ENCODE data around the gene CD300A.
"Not testable (repeated sequence)": the region's sequence is repeated elsewhere in the genome, so short reads cannot be mapped to it uniquely, and the experiment has no call there.

The CD300A gene

DNA sequence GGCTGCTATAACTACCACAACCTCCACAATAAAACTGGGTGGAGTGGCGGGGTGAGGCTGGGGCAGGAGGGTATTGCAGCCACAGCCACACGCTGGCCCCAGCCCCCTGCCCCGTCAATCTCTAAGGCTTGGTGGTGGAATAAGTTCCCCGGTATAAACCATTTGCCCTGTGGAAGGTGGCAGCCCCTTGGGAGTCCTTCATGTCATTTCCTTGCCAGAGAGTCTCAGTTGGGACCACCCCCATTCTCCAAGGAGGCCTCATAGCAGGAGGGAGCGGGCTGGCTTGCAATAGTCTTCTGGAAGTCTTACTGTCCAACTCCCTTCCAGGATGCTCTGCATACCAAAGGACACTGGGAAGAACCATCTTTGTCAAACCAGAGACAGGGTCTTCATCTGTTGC, 19.4 kb downstream of the CD300A start:
- DNase-seq: no peak

DNA sequence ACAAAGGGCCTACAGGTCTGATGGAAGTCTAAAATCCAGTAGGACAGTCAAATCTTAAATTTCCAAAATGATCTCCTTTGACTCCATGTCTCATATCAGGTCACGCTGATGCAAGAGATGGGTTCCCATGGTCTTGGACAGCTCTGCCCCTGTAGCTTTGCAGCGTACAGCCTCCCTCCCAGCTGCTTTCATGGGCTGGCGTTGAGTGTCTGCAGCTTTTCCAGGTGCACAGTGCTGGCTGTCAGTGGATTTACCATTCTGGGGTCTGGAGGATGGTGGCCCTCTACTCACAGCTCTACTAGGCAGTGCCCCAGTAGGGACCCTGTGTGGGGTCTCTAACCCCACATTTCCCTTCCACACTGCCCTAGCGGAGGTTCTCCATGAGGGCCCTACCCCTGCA, 21.8 kb downstream of the CD300A start:
- not testable (repeated sequence) for DNase-seq

DNA sequence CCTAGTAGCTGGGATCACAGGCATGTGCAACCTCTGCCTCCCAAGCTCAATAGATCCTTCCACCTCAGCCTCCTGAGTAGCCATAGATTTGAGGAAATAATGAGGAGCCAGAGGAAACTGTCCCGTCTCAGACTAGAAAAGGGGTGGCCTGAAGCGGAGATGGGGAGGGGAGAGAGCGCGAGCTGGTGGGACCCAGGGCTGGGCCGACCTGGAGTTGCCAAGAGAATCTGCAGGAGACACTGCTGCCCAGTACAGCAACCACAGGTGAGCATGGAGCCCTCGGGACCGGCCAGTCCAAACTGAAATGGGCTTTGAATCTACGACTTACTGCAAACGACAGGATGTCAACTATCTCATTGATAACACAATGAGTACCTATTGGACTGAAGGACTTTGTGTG, 24.3 kb downstream of the CD300A start:
- DNase-seq: no peak

DNA sequence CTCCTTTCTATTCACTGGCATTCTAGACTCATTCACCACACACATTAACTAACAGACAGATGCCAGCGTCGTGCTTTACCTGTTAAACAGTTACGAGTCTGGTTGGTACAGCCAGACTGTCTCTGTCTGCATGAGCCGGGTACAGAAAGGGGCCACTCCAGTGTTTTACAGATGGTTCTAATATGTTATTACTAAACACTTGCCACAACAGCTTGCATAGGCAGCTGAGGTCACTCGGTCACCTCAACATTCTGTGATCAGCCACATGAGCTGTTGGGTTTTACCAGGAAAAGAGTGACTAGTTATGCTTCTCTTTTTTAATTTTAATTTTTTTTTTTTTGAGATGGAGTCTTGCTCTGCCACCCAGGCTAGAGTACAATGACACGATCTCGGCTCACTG, 25.2 kb downstream of the CD300A start:
- no peak for DNase-seq

DNA sequence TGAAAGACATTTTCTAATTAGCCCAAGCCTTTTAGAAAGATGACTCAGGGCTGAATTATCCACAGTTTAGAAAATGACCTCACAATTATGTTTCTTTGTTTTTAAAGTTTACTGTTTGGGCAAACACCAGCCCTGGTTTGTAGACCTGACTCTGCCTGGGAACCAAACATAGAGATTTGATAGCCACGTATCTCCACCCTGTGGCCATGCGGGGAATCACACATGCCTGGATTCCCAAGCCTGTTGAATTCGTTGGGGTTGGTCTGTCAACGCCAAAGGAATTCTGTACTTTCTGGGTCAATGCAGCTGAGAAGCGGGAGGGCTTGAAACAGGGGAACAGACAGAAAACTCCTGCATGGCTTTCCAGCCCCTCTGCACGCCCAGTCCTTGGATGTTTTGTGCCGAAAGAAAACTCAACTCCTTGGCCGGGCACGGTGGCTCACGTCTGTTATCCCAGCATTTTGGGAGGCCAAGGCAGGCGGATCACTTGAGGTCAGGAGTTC, 26.9 kb downstream of the CD300A start:
- peak; percentile 81 for DNase-seq

DNA sequence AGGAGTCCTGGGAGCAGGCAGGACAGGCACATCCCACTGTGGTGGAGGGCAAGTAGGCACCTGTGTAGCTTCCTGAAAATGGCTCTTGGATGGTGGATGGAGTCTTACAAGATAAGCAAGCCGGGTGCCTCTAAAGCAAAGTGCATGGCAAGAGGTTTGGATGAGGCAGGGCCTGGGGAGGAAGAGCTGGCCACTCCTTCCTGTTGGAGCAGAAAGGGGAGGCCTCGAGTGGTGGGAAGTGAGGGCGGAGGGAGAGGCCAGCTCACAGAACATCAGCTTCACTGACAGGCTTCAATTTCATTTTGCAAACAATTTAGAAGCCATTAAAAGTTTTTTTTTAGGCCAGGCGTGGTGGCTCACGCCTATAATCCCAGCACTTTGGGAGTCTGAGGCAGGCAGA, 31.0 kb downstream of the CD300A start:
- no peak for DNase-seq

DNA sequence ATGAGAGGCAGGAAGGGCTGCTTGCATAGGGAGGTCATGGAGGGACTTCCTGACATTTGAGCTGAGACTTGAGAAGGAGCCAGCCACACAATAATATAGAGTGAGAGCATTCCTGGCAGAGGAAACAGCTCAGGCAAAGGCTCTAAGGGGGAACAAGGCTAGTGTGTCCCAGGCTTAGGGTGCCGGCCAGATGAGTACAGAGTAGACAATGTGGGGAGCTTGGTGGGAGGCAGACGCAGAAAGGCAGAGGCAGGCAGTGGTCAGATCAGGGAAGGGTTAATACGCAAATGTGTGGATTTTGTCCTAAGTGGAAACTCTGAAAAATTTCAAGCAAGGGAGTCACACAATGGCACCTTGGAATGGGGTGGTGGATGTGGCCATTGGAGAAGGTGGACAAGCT, 33.6 kb downstream of the CD300A start:
- DNase-seq: no peak

DNA sequence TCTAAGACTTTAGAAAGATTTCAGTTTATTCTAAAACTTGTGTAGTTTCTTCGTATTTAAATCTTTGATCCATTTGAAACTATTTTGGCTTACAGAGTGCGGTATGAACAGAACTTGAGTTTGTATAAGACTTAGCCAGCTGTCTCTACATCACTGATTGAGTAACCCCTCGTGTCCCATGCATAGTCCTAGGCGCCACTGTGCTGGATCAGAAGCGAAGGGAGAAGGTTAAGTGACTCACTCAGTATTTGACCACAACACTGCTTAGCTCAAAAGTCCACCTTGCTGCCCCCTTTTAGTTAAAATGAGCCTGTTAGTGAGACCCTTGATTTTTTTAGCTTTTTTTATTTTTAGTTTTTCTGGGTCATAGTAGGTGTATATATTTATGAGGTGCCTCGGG, 36.4 kb downstream of the CD300A start:
- no peak for DNase-seq

DNA sequence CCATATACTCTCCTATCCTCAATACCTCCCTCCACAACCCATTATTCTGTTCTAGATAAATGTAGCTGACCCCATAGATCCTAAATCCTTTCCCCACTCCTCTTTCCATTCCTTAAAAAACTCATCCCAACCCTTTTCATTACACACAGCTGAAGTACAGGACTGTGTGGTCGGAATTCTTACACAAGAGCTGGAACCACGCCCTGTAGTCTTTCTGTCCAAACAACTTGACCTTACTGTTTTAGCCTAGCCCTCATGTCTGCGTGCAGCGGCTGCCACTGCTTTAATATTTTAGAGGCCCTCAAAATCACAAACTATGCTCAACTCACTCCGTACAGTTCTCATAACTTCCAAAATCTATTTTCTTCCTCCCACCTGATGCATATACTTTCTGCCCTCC, 37.5 kb downstream of the CD300A start:
- DNase-seq: not testable (repeated sequence)

DNA sequence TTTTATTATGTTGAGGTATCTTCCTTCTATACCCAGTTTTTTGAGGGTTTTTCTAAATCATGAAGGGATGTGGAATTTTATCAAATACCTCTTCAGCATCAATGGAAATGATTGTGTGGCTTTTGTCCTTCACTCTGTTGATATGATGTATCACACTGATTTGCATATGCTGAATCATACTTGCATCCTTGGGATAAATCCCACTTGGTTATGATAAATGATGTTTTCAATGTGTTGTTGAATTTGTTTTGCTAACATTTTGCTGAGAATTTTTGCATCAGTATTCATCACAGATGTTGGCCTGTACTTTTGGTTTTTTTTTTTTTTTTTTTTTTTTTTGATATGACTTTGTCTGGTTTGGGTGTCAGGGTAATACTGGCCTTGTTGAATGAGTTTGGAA, 41.7 kb downstream of the CD300A start:
- DNase-seq: no peak

DNA sequence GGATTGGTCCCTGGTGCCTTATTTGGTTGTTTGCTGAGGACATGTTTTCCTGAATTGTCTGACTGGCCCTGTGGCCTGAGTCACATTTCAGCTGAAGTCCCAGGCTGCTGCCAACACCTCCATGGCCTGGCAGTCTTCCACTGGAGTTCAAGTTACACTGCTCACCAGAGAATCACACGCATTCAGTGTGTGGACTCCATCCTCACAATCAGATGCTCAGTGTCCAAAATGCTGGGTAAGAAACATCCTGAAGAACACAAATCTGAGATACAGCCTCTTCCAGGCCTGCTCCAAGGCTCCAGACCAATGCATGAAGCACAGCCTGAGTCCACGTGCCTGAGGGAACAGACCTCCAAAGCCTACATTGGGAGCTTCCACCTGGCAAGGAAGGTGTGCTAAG, 45.6 kb downstream of the CD300A start:
- no peak for DNase-seq

DNA sequence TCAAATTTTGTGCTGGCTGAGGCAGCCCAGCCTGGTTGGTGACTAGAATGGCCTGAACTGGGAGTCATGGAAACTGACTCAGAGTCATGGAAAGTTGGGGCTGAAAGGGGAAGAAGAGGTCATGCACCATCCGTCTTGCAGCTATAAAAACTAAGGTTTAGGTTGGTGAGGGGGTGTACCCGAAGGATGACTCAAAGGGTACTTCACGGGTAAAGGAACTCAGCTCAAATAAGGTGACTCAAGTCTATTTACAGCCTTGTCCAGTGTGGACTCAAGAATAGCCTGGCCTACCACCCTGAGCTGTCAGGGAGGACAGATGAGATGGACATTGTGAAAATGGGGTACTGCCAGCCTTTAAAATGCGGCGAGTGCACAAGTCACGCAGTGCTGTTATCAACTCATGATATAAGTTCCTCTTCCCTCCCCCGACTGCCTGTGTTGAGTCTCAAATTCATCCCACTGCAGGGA, 46.2 kb downstream of the CD300A start:
- DNase-seq: no peak

DNA sequence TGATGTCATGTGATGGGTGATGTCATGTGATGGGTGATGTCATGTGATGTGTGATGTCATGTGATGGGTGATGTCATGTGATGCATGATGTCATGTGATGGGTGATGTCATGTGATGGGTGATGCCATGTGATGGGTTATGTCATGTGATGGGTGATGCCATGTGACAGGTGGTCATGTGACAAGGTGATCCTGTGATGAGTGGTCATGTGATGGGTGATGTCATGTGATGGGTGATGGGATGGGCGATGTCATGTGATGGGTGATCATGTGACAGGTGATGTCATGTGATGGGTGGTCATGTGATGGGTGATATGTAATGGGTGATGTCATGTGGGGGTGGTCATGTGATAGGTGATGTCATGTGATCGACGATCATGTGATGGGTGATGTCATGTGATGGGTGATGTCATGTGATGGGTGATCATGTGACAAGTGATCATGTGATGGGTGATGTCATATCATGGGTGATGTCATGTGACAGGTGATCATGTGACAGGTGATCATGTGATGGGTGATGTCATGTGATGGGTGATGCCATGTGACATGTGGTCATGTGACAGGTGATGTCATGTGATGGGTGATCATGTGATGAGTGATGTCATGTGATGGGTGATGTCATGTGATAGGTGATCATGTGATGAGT, 47.7 kb downstream of the CD300A start:
- DNase-seq: no peak

DNA sequence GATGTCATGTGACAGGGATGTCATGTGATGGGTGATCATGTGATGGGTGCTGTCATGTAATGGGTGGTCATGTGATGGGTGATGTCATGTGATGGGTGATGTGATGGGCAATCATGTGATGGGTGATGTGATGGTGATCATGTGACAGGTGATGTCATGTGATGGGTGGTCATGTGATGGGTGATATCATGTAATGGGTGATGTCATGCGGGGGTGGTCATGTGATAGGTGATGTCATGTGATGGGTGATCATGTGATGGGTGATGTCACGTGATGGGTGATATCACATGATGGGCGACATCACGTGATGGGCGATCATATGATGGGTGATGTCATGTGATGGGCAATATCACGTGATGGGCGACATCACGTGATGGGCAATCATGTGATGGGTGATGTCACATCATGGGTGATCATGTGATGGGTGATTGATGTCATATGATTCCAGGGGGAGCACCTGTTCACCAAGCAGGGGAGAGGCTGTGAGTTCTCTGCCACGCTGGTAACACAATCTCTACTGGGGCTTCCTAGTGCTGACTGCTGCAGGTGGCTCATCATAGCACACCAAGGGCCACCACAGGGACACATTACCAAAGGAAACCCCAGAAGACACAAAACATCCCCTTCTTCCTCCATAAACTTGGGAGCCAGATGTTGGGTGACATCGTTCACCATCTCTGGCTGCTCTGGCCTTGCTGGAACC, 48.3 kb downstream of the CD300A start:
- no peak for DNase-seq

DNA sequence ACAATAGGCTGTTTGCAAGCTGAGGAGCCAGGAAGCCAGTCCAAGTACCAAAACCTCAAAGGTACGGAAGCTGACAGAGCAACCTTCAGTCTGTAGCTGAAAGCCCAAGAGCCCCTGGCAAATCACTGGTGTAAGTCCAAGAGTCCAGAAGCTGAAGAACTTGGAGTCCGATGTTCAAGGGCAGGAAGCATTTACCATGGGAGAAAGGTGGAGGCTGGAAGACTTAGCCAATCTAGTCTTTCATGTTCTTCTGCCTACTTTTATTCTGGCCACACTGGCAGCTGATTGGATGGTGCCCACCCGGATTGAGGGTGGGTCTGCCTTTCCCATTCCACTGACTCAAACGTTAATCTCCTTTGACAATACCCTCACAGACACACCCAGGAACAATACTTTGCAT, 49.5 kb downstream of the CD300A start:
- DNase-seq: no peak

DNA sequence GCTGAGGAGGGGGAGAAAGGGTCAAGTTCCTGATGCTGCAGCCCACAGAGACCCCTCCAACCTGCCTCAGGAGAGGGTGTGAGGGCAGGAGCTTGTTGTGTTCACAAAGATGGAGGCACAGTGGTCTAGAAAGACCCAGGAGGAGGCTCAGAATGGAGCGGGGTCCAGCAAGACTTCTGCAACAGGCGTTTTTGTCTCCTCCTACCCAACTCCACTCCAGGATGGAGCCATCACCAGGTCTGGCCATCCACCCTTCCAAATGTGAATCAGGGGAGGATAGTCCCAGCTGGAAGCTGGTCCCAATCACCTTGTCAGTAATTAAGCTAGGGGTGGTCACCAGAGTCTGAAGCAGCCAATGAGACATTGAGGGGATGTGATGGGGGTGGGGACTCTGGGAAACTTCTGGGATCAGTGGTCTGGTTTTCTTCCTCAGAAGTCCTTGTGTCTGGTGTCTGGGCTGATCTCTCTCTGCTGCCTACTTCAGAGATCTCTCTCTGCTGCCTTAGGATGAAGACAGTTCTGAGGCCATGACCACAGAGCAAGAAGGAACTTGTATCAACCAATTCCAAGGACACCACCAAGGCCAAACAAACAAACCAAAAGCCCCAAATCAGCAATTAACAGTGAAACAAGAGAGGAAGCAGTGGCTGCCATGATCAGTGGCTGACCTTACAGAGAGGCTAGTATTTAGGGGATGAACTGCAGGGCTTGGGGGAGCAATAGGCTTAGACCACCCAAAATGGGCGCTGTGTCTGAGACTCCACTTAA, 50.3 kb downstream of the CD300A start:
- no peak for DNase-seq

DNA sequence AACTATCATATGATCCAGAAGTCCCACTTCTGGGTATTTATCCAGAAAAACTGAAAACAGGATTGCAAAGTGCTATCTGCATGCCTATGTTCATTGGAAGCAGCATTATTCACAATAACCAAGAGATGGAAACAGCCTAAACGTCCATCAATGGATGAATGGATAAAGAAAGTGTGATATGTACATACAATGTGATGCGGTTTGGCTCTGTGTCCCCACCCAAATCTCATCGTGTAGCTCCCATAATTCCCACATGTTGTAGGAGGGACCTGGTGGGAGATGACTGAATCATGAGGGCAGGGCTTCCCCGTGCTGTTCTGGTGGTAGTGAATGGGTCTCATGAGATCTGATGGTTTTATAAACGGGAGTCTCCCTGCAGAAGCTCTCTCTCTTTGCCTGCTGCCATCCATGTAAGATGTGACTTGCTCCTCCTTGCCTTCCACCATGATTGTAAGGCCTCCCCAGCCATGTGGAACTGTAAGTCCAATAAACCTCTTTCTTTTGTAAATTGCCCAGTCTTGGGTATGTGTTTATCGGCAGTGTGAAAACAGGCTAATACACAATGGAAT, 52.1 kb downstream of the CD300A start:
- not testable (repeated sequence) for DNase-seq

DNA sequence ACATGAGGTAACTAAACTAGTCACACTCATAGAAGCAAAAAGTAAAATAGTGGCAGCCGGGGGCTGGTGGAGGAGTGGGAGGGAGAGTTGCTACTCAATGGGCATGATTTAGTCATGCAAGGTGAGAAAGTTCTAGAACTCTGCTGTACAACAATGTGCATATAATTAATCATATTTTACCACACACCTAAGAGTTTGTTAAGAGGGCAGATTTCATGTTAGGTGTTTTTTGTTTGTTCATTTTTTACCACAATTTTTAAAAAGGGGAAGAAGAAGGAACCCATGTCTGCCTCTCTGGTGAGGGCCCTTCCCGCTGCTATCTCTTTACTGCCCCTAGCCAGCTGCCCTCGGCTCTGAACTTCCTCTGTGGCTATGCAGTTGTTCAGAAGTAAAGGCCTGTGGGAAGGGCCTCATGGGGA, 53.6 kb downstream of the CD300A start:
- no peak for DNase-seq

DNA sequence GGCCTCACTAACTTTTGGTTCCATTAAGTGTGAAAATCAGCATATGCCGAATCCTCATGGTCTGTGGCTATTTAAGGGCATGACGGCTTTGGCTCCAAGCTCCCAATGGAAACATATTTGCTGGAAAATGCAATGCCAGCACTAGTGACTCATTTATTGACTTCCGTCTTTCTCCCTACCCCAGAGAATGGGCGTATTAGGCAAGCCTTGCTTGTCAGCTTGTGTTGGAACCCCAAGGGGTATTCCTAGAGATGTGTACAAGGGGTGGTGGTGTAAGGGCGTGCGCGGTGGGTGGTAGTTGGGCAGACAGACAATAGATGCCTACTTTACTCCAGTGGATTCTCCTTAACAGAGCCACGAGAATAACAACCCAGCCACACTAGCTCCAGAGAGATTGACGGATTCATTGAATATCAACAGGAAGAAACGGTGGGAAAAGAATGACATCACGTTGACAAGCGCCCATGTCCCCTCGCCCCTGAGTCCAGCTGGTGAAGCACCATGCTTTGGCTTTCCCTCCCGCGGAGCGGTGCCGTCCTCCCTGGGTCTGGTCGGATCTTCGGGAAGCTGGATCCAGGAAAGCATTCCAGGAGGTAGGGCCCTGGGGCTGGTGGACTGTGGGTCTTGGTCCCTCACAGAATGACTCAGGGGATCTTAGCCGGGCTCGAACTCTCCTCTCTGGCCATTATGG, 54.5 kb downstream of the CD300A start:
- DNase-seq: no peak

DNA sequence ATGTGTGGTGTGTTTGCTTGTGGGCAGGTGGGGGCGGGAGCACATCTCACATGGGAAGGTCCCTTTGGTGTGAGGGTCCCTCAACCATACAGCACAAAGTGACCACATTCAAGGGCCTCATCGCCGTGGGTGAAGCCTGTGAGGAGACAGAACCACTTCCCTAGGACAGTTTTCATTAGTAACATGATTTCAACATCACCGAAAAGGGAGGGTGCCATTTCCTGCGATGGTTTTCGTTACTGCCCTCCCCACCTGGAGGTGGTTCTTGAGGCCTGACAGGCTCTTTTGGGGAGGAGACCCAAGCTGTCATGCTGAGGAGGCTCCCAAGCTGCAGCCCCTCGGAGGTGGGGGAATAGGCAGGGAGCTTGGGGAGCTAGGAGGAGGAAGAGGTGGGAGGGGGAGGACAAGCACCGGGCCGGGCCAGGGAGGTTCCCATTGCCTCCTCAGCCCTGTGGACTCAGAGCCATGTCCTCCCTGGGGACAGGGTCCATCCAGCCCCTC, 55.3 kb downstream of the CD300A start:
- no peak for DNase-seq

DNA sequence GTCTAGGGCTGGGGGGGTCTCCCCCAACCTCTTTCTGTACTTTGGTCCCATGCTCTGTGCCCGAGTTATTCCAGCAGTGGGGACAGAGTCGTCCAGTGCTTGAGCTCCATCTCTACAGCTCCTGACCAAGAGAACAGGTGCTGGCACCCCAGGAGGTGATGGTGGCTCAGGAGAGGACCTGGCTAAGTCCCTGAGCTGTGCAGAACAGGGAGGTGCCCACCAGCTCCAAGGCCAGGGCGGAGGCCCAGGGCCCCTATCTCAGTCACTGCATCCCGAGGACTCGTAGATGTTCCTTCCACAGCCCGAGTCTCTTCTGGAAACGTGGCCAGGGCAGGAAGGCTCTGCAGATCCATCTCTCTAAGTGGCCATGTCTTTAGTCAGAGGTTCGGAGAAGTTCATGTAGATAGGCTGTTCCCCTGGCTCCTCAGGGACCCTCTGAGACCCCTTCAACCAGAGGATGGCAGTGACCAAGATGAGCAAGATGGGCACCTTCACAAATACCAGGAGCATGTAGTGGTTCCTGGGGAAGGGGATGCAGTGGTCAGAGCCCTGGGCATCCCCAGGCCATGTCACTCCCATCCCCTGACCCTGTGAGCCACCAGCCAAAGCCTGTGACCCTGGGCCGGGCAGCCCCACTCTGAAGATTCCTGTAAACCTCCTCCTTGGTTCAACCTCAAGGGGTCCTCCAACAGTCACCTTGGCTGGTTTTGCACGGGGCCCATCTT, 56.1 kb downstream of the CD300A start:
- no peak for DNase-seq

DNA sequence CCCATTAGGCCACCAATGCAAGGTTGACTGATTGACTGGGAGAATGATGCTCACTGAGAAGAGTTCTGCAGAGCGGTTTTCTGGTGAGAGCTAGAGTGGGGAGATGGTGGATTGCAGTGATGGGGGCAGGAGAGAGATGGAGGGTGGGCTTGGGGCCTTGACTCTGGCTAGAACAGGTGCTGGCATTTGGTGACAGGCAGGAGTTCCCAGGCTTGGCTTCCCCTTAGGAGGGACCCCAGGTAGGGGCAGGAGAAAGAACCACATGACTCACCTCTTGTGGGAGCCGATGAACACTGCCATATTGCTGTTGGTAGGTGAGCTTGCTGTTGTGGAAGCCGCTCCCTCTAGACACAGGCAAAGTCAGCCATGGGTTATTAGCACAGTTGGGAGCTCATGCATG, 56.9 kb downstream of the CD300A start:
- no peak for DNase-seq
